ENCODE data around the gene RPS28. TPM values are rescaled to one million over a fixed set of nuclear protein-coding genes. Genes with fewer than 3 reads are reported as not detected.

Gene RPS28
- total RNA-seq, 1 experiment from 2014 or later, result 2,594 TPM

- H3K27ac ChIP-seq (ENCODE audit: low read length), result no peak overlapping the region
- peak overlapping the region; percentile 87 for H2AFZ ChIP-seq (ENCODE audit: low read length)
- 0 out of 2 replicates have a peak, but pooled peaks have one; percentile 13 for TF ChIP-seq EZH2phosphoT487 (IDR thresholded peaks at IDR 0.05; ENCODE audit: borderline replicate concordance, low read length)
- TF ChIP-seq CTCF (conservative IDR thresholded peaks at IDR 0.05; ENCODE audit: low read depth, low read length), result no peak
- peak; percentile 44 for TF ChIP-seq EZH2 (IDR thresholded peaks at IDR 0.05; ENCODE audit: low read length, unreplicated experiment)
- no peaks in the 10 kb centered on the region for H3K79me2 ChIP-seq (ENCODE audit: low read length)
- H3K9ac ChIP-seq (ENCODE audit: low read length), result no peak overlapping the region
- CTCF ChIA-PET, result interaction anchor here (0.6 kb wide), 1 partner anchor 56 kb away, joined by 12 read pairs; the partner anchor contains the start of gene RAB11B
- intact Hi-C loops (cut with micrococcal nuclease), result no loop called here
- no peaks in the 10 kb centered on the region for H3K9me2 ChIP-seq (replicated peaks; ENCODE audit: low read length)
- ATAC-seq (peak; percentile 6; the same call in 1 of the 2 replicates), DNase-seq (no peak)
- H3K36me3 ChIP-seq (ENCODE audit: low read depth, low read length), result no peaks in the 10 kb centered on the region
- no peaks in the 10 kb centered on the region for H3F3A ChIP-seq (ENCODE audit: low read length, unreplicated experiment)
- peak overlapping the region; percentile 92 for H3K4me2 ChIP-seq (ENCODE audit: low read length)
- H4K20me1 ChIP-seq (ENCODE audit: low read length), result no peaks in the 10 kb centered on the region
- POLR2A ChIA-PET (ENCODE audit: unreplicated experiment), result no interaction called here
- no TSS peak for BruUV-seq (replicated peaks)
- H3K4me3 ChIP-seq (ENCODE audit: low read length), result peak overlapping the region; percentile 66
- peaks cover 22% of the 10 kb centered on the region for H3K27me3 ChIP-seq (ENCODE audit: low read length)
- no peaks in the 10 kb centered on the region for H3K9me3 ChIP-seq (ENCODE audit: low read length)
- H3K4me1 ChIP-seq (ENCODE audit: insufficient read depth, low read length), result peaks cover 11% of the 10 kb centered on the region; the same call in 1 of the 2 replicates
These were observed 12.6 kb downstream of the RPS28 start for GRCh38 chr19:8333767-8334457.

GRCh38 chr19:8334458-8335342, 13.4 kb downstream of the RPS28 start:
- Histone ChIP-seq H3K27ac (ENCODE audit: low read length) (no peak overlapping the region), H3K4me3 (ENCODE audit: low read length) (peak overlapping the region; percentile 66), H3K27me3 (ENCODE audit: low read length) (peaks cover 22% of the 10 kb centered on the region), H3K9me2 (replicated peaks; ENCODE audit: low read length) (no peaks in the 10 kb centered on the region), H4K20me1 (ENCODE audit: low read length) (no peaks in the 10 kb centered on the region), H3K9ac (ENCODE audit: low read length) (no peak overlapping the region), H3K9me3 (ENCODE audit: low read length) (no peaks in the 10 kb centered on the region), H2AFZ (ENCODE audit: low read length) (peak overlapping the region; percentile 87), H3K79me2 (ENCODE audit: low read length) (no peaks in the 10 kb centered on the region), H3F3A (ENCODE audit: low read length, unreplicated experiment) (no peaks in the 10 kb centered on the region), H3K36me3 (ENCODE audit: low read depth, low read length) (no peaks in the 10 kb centered on the region), H3K4me2 (ENCODE audit: low read length) (peak overlapping the region; percentile 92), H3K4me1 (ENCODE audit: insufficient read depth, low read length) (peaks cover 11% of the 10 kb centered on the region; the same call in 1 of the 2 replicates)
- peak; percentile 70 for ATAC-seq
- peak; percentile 87 for DNase-seq
- BruUV-seq (replicated peaks), result no TSS peak
- intact Hi-C loops (cut with micrococcal nuclease), result no loop called here
- POLR2A ChIA-PET (ENCODE audit: unreplicated experiment), result interaction anchor here (0.6 kb wide), 1 partner anchor 115 kb away, joined by 3 read pairs; no protein-coding TSS in a partner anchor
- CTCF ChIA-PET, result interaction anchor here (0.6 to 1.2 kb wide), 3 partner anchors 13 to 56 kb away, joined by 3 to 12 read pairs (median 3); partner anchors contain the start of genes CD320 and RAB11B
- no peak for TF ChIP-seq CTCF (conservative IDR thresholded peaks at IDR 0.05; ENCODE audit: low read depth, low read length)

Data from PC-3 (cell line).